Sigmoid colon (tissue), 4 donors: ENCODE measurements around the gene FFAR4.

Experiments
- EP300 ChIP-seq, 4 donors: sonication (generic); formaldehyde crosslinking; IDR thresholded peaks; one replicate each; pipeline ENCODE4 v1.6.1; 2017; ENCODE audit warnings: antibody characterized with exemption in 4 of 4
- POLR2AphosphoS5 ChIP-seq, 4 donors: sonication (generic); formaldehyde crosslinking; IDR thresholded peaks; one replicate each; pipeline ENCODE4 v1.6.1; 2017; ENCODE audit warnings: antibody characterized with exemption in 4 of 4
- TF ChIP-seq, protein P1 (sequence below), 4 experiments: fragments of 450-650 bp in 3 of 4; fragments of 200-600 bp in 1 of 4; IDR thresholded peaks; one replicate each; pipeline ENCODE4 v1.5.1; 2016 to 2019; ENCODE audit warnings: antibody characterized with exemption in 4 of 4, mild to moderate bottlenecking in 3 of 4, moderate library complexity in 2 of 4

DNA sequence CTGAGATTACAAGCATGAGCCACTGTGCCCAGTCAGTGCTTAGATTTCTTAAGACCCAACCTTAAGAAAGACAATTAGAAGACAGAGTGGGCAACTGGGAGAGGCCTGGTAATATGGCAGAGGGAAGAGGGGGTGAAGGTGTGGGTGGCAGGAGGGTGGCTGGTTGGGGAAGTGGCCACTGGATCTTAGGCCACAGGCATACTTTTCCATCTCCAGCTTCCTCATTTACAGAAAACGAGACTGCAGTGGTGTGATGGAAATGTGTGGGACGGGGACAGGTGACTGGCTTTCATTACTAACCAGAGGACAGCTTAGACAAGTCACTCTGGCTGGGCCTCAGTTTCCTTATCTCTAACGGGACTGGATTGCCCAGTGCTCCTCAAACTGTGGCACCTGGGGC is 1.0 kb upstream of the FFAR4 start:
- TF ChIP-seq, protein P1, sequence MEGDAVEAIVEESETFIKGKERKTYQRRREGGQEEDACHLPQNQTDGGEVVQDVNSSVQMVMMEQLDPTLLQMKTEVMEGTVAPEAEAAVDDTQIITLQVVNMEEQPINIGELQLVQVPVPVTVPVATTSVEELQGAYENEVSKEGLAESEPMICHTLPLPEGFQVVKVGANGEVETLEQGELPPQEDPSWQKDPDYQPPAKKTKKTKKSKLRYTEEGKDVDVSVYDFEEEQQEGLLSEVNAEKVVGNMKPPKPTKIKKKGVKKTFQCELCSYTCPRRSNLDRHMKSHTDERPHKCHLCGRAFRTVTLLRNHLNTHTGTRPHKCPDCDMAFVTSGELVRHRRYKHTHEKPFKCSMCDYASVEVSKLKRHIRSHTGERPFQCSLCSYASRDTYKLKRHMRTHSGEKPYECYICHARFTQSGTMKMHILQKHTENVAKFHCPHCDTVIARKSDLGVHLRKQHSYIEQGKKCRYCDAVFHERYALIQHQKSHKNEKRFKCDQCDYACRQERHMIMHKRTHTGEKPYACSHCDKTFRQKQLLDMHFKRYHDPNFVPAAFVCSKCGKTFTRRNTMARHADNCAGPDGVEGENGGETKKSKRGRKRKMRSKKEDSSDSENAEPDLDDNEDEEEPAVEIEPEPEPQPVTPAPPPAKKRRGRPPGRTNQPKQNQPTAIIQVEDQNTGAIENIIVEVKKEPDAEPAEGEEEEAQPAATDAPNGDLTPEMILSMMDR (IDR thresholded peaks at IDR 0.05) = no peak
- TF ChIP-seq POLR2AphosphoS5 (IDR thresholded peaks at IDR 0.05) (no peak), EP300 (IDR thresholded peaks at IDR 0.05) (no peak)
